T-helper 1 cell treated with Interleukin-12 subunit alpha and Interleukin-12 subunit beta and Interleukin-4 antibody, amounts not matched to agents 30 μg/mL and 1 μg/mL, for 36 hours (primary cell): Measurements from ENCODE around the gene LCTL.
"Not testable (repeated sequence)": the region's sequence is repeated elsewhere in the genome, so short reads cannot be mapped to it uniquely, and the experiment has no call there.

ENCODE experiments used
- H3K27ac Mint-ChIP-seq: one replicate; pipeline ENCODE4 v1.8.0; 2021; ENCODE audit warnings: mild to moderate bottlenecking, mixed read lengths
- H3K27me3 Mint-ChIP-seq: one replicate; pipeline ENCODE4 v1.8.0; 2021; ENCODE audit warnings: low read depth, mixed read lengths
- H3K36me3 Mint-ChIP-seq: one replicate; pipeline ENCODE4 v1.8.0; 2021; ENCODE audit warnings: low read depth, mixed read lengths
- H3K4me1 Mint-ChIP-seq: one replicate; pipeline ENCODE4 v1.8.0; 2021; ENCODE audit warnings: low read depth, mixed read lengths
- H3K4me3 Mint-ChIP-seq: one replicate; pipeline ENCODE4 v1.8.0; 2021; ENCODE audit warnings: mild to moderate bottlenecking, moderate library complexity, mixed read lengths
- H3K9me3 Mint-ChIP-seq: one replicate; pipeline ENCODE4 v1.8.0; 2021; ENCODE audit warnings: mixed read lengths

Gene LCTL

DNA sequence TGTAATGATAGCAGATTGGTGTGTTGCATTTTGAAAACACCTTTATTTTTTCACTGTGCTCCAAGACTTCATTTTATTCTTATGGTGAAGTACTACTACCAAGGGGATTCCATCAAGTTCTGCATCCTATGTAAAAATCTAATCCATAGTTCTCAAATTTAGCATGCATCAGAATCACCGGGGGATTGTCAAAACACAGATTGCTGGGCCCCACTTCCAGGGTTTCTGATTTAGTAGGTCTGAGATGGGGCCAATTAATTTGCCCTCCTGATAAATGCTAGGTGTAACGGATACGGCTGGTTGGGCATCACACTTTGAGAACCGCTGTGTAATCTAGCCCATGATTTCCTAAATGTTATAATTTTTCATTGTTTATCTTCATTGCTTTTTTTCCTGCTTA is 60.0 kb downstream of the LCTL start:
- H3K9me3 Mint-ChIP-seq = no peaks in the 10 kb centered on the region
- peaks cover 33% of the 10 kb centered on the region for H3K4me1 Mint-ChIP-seq
- H3K27me3 Mint-ChIP-seq = no peaks in the 10 kb centered on the region
- H3K36me3 Mint-ChIP-seq = peaks cover 38% of the 10 kb centered on the region
- H3K4me3 Mint-ChIP-seq = peak overlapping the region; percentile 100
- H3K27ac Mint-ChIP-seq = peak overlapping the region; percentile 99

DNA sequence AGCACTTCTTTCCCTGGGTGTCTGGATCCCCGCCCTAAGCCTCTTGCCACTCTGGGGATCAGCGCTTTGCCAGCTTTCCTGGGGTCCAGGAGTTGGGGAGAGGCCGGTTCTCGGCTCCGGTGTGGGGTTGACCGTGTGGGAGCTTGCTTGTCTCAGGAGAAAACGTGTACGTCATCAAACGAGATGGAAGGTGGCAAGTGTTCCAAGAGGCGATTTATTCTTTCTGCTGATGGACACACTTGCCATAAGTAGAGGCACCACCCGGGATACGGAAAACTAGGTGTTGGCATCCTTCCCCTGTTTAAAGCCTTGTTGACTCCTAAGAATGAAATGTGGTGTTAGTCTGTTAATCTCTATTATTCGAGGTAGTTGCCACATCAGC is 60.4 kb downstream of the LCTL start:
- Mint-ChIP-seq H3K27ac (peak overlapping the region; percentile 99), H3K4me3 (peak overlapping the region; percentile 100), H3K36me3 (peaks cover 41% of the 10 kb centered on the region), H3K27me3 (no peaks in the 10 kb centered on the region), H3K4me1 (peaks cover 33% of the 10 kb centered on the region), H3K9me3 (no peaks in the 10 kb centered on the region)

DNA sequence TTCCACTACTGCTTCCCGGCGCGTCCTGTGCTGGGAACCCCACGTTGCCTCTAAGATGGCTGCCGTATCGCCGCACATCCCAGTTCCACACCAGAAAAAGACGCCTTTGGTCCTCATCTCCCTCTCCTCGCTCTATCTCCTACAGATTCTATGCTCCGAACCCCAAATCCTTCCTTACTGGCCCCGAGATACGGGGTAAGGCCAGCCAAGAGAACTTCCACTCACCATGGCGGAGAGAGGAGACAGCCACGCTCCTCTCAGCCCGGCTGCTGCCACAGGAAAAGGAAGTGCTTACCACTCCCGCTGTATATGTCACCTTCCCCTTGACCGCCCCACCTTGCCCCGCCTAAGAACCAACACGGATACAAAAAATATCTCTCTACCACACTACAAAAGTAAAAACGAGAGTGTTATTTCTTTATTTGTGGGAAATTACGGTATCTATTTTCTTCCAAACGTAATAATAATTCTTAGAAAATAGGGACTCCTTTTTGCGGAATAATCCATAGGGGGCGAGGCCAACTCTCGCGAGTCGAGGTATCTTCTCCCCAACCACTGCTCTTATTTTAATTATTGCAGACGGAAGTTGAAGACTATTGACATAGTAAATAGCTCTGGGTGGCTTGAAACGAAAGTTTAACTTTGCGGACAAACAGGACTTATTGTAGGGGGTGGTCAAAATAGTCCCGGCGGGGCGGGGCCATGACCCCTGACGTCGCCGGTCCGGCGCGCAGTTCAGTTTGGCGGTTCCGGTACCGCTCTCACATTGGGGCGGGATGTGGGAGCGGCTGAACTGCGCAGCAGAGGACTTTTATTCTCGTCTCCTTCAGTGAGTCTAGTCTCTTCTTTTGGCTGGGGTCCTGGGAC is 61.0 kb downstream of the LCTL start, which contains the start of the genes RPL4 and ZWILCH:
RPL4 (minus strand) TSS at position 293 of the 867 bp plus-strand sequence; CDS start at position 228, 65 bp downstream.
ZWILCH (plus strand) TSS at position 764 of the 867 bp plus-strand sequence; CDS start at position 777, 13 bp downstream.
- peaks cover 37% of the 10 kb centered on the region for H3K4me1 Mint-ChIP-seq
- peak within 1 kb of the TSS; percentile 99 for H3K27ac Mint-ChIP-seq
- no peaks in the 10 kb centered on the region for H3K9me3 Mint-ChIP-seq
- peak within 1 kb of the TSS; percentile 100 for H3K4me3 Mint-ChIP-seq
- H3K27me3 Mint-ChIP-seq = no peaks in the 10 kb centered on the region
- peaks cover 47% of the 10 kb centered on the region for H3K36me3 Mint-ChIP-seq

DNA sequence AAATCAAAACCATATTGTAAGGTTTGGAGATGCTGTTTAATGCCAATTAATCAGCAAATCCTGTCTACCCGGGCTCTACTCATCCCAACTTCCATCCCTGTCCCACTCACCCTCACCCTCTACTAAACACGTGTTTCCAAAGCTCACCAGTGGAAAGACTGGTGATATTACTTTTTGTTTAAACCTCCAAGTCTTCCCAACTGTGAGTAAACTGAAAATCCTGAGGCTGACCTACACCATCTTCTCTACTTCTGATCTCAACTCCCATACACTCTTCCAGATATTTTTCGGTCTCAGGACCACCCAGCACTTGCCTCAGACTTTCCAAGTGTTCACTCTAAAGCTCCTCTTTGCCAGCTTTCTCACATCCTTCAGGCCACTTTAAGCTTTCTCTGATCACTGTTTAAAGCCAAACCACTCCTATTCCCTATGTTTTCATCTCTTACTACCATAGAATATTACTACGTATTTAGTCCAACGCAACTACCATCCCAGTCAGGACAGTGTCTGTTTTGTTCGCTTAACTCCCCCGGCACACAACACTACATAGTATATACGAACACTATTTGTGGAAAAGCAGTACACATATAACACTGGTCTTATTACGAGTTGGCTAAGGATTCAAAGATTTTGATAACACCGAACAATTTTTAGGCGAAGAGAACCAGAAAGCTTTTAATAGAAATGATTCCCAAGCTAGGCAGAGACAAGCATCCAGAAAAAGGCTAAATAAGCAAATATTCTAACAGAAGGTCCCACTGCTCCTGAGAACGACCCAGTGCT is 61.8 kb downstream of the LCTL start:
- peaks cover 52% of the 10 kb centered on the region for H3K36me3 Mint-ChIP-seq
- H3K27me3 Mint-ChIP-seq = no peaks in the 10 kb centered on the region
- peaks cover 40% of the 10 kb centered on the region for H3K4me1 Mint-ChIP-seq
- H3K9me3 Mint-ChIP-seq = no peaks in the 10 kb centered on the region
- peak overlapping the region; percentile 100 for H3K4me3 Mint-ChIP-seq
- H3K27ac Mint-ChIP-seq = peak overlapping the region; percentile 99

DNA sequence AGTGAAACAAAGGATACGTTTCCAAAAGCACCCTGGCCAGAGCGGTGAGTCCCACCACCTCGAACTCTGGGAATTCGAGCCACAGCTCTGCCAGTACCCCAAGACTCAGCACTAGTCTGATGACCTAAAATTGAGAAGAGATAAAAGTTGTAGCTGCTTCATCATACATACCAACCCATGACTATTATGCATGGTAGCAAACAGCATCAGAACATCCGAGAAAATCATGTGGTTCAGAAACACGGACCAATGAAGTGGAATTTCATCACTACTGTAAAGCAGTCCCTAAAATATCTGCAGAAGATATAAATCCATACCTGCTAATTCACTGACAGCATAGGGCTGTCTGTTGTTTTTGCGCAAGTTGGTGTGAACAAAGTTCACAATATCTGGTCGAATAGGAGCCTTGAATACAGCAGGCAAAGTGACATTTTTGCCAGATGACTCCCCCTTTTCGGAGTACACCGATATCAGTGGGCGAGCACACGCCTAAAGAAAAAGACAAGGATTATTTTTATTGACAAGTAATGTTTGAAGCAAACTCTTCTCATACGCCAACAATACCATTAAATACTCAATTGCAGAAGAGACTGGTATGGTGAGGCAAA is 62.7 kb downstream of the LCTL start:
- H3K4me1 Mint-ChIP-seq = peaks cover 38% of the 10 kb centered on the region
- not testable (repeated sequence) for H3K9me3 Mint-ChIP-seq
- peak overlapping the region; percentile 100 for H3K4me3 Mint-ChIP-seq

DNA sequence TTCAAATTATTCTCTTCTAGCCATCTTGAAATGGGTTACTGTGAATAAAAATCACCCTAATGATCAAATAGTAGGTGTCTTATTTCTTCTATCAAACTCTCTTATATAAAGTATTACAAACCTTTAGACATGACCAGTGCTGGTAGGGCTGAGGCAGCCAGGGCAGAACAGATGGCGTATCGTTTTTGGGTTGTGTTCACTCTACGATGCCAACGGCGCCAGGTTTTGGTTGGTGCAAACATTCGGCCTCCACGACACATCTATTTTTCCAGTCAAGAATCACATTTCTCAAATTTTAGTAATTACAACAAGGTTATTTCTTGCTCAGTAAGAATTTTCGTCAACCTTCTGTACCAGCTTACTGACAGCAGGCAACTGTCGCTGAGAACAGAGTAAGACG is 63.3 kb downstream of the LCTL start:
- peak overlapping the region; percentile 99 for H3K27ac Mint-ChIP-seq
- peaks cover 61% of the 10 kb centered on the region for H3K36me3 Mint-ChIP-seq
- no peaks in the 10 kb centered on the region for H3K9me3 Mint-ChIP-seq
- no peaks in the 10 kb centered on the region for H3K27me3 Mint-ChIP-seq
- peaks cover 39% of the 10 kb centered on the region for H3K4me1 Mint-ChIP-seq
- peak overlapping the region; percentile 100 for H3K4me3 Mint-ChIP-seq

More for the DNA sequence above, 62.7 kb downstream of the LCTL start:
- peaks cover 56% of the 10 kb centered on the region for H3K36me3 Mint-ChIP-seq
- not testable (repeated sequence) for H3K27me3 Mint-ChIP-seq
- peak overlapping the region; percentile 99 for H3K27ac Mint-ChIP-seq

DNA sequence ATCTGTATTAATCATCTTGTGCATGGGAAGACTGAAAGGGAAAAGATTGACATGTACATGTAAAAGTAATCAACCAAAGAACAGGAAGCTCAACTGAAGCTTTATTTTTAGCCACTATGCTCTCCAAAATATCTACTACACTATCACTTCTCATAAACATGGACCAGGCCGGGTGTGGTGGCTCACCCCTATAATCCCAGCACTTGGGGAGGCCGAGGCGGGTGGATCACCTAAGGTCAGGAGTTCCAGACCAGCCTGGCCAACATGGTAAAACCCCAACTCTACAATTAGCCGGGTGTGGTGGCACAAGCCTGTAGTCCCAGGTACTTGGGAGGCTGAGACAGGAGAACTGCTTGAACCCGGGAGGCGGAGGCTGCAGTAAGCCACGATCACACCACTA is 65.5 kb downstream of the LCTL start:
- Mint-ChIP-seq H3K36me3 (peaks cover 64% of the 10 kb centered on the region), H3K27ac (peak overlapping the region; percentile 3), H3K4me1 (peaks cover 36% of the 10 kb centered on the region)
- not testable (repeated sequence) for H3K27me3 Mint-ChIP-seq, H3K4me3 Mint-ChIP-seq, H3K9me3 Mint-ChIP-seq

DNA sequence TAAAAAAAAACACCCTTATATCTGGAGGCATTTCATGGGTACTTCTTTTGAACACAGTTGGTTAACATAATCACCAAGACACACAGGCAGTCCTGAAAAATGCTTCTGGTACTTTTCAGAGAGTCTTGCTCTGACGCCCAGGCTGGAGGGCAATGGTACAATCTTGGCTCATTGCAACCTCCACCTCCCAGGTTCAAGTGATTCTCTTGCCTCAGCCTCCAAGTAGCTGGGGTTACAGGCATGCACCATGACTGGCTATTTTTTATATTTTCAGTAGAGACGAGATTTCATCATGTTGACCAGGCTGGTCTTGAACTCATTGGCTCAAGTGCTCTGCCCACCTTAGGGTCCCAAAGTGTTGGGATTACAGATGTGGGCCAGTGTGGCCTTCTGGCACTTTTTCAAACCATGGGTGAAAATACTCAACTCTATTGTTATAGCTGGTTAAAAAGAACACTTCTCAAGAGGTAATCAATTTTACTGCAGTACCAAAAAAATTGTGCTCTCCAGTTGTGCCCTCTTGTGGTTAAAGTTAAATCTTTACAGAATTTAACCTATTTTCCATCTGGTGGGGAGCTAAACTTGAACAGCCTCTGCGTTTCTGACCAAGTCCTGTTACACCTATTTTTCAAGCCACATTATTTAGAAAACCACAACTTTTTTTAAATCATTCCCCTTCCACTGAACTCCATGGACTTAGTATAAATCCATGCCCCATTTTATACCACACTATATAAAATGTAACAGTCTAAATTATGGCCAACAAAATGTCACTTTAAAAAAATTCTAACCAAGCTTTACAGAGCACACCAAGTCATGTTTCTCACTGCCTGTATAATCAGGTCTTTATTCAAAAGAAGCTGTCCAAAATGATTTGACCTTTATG is 67.1 kb downstream of the LCTL start:
- peaks cover 67% of the 10 kb centered on the region for H3K36me3 Mint-ChIP-seq

More for the DNA sequence above, 67.1 kb downstream of the LCTL start:
- H3K4me1 Mint-ChIP-seq = peaks cover 37% of the 10 kb centered on the region
- no peak overlapping the region for H3K4me3 Mint-ChIP-seq
- no peaks in the 10 kb centered on the region for H3K27me3 Mint-ChIP-seq
- no peaks in the 10 kb centered on the region for H3K9me3 Mint-ChIP-seq
- H3K27ac Mint-ChIP-seq = peak overlapping the region; percentile 75
